Epithelial cell of proximal tubule (primary cell): ENCODE measurements around the gene GRK3. TPM values are rescaled to one million over a fixed set of nuclear protein-coding genes. Genes with fewer than 3 reads are reported as not detected.

ENCODE experiments used
- DNase-seq: peaks from one replicate; pipeline ENCODE4 v3.0.0-alpha.2; 2011; ENCODE audit warnings: low read depth
- H3K4me3 ChIP-seq: 2 replicates; pipeline ENCODE4 v1.5.1; 2011; ENCODE audit warnings: low read depth, mild to moderate bottlenecking, low read length
- total RNA-seq: library from RNA; depleted of rRNA; stranded (reverse); fragments of >200 nt; gene quantifications from 2 replicates; pipeline ENCODE4 v1.2.3, GENCODE V29; 2015
- TF ChIP-seq, protein P1 (sequence below): conservative IDR thresholded peaks from 2 replicates; pipeline ENCODE4 v1.5.1; 2012; ENCODE audit warnings: low read depth, mild to moderate bottlenecking, low read length

GRK3 gene
- total RNA-seq, 1 donor from 2014 or later, result 2.0 TPM

DNA sequence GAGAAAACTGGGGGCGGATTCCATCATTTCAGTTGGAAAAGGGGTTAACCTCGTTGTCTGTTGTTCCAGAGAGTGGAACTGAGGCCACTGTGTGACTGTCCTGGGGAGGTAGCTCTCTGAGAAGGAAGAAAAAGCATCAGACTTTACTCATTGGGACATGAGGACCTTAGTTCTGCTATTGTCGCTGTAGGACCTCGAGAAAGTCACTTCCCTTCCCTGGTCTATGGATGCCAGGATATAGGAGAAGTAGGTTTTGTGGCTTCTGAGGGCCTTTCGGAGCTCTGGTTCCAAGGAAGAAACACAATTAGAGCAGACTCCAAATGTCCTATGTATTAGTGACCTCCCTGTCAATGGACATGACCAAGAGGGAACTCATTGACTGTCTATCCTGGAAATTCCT lies 183.7 kb downstream of the GRK3 start:
- TF ChIP-seq, protein P1, sequence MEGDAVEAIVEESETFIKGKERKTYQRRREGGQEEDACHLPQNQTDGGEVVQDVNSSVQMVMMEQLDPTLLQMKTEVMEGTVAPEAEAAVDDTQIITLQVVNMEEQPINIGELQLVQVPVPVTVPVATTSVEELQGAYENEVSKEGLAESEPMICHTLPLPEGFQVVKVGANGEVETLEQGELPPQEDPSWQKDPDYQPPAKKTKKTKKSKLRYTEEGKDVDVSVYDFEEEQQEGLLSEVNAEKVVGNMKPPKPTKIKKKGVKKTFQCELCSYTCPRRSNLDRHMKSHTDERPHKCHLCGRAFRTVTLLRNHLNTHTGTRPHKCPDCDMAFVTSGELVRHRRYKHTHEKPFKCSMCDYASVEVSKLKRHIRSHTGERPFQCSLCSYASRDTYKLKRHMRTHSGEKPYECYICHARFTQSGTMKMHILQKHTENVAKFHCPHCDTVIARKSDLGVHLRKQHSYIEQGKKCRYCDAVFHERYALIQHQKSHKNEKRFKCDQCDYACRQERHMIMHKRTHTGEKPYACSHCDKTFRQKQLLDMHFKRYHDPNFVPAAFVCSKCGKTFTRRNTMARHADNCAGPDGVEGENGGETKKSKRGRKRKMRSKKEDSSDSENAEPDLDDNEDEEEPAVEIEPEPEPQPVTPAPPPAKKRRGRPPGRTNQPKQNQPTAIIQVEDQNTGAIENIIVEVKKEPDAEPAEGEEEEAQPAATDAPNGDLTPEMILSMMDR, result no peak
- H3K4me3 ChIP-seq, result no peak overlapping the region
- no peak for DNase-seq

DNA sequence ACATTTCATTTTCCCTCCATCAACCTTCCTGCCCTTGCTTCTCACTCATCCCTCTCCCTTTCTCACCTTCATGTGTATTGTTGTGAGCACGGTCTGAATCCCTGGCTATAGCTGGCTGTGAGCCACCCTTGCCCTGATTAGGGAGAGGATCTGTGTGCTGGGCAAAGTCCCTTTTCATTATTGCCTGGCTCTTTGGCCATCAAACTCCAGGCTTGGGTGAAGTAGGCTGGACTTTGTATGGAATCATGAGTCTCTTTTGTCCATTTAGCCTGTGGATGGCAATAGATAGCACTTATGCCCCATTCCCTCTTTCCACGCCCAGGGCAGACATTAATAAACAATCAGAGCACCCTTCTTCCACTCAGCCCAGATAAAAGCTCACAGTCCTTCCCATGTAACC lies 184.2 kb downstream of the GRK3 start:
- no peak for DNase-seq
- TF ChIP-seq, protein P1, result no peak
- no peak overlapping the region for H3K4me3 ChIP-seq

DNA sequence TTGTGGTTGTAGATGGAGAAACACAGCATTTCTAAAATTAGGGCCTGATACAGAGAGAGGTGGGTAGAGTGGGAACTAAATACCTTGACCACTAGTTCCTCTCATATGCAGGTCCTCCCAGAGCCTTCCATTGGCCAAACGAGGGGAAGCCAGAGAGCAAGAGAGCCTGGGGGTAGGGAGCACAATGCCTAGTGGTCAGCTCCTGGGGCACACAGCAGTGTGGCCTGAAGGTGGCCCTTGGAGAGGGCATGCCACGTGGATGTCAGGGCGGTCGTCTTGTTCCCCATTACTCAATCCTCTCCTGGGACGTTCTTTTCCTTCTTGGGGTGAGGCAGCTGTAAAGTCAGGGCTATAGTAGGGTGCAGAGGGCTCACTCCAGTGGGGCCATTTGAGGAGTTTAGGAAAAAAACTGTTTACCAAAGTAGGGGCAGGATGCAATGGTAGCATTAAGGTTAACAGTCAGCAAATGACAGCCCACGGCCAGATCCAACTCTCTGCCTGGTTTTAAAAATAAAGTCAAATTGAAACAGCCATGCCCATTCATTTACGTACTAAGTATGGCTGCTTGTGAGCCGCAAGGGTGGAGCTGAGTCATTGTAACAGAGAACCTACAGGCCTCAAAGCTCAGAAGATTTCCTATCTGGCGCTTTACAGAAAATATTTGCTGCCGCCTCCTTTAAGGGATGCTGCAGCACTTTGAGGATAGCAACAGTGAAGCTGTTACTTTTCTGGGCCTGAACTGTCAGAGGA lies 185.1 kb downstream of the GRK3 start:
- TF ChIP-seq, protein P1, result no peak
- H3K4me3 ChIP-seq, result no peak overlapping the region
- no peak for DNase-seq

DNA sequence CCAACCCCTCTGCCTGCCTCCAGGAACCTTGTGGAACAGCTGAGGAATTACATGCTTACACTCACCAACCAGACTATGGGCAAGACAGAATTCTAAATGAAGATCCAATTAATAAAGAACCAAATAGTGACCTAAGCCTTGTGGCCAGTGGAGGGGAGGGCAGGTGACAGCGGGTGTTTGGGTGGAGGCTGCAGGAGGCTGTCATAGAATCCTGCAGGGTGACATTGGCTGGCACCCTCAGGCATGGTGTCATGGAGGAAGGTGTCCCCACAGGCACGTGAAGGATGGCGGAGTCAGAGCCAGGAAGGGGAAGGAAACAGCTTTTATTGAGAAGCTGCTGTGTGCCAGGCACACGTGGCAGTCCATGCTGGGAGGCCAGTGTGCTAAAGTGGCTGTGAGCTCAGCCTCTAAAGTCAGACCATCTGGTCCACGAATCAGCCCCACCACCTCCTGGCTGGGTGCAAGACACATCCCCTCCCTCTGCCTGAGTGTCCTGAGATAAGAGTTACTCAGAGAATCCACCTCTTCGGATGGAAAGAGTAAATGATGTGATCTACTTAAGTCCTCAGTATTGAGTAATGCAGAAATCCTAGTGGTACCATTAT lies 186.2 kb downstream of the GRK3 start:
- H3K4me3 ChIP-seq, result no peak overlapping the region
- DNase-seq, result no peak
- TF ChIP-seq, protein P1, result no peak

DNA sequence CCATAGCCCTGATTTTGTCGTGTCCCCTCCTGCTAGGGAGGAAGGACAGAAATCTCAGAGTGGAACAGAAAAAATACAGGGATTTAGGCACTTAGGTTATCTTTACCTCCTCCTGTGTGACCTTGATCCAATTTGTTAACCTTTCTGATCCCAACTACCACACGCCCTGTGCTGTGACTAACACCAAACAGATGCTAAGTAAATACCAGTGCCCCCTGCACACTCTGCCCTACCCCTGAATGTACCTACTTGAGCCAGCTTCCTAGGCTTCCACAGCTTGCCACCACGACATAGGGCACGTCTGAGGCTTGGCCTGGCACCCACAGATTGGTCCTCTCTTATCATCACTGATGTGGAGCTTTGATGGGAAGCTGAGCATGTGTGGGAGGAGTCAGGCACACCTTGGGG lies 186.7 kb downstream of the GRK3 start:
- H3K4me3 ChIP-seq, result no peak overlapping the region
- DNase-seq, result no peak
- TF ChIP-seq, protein P1, result no peak

DNA sequence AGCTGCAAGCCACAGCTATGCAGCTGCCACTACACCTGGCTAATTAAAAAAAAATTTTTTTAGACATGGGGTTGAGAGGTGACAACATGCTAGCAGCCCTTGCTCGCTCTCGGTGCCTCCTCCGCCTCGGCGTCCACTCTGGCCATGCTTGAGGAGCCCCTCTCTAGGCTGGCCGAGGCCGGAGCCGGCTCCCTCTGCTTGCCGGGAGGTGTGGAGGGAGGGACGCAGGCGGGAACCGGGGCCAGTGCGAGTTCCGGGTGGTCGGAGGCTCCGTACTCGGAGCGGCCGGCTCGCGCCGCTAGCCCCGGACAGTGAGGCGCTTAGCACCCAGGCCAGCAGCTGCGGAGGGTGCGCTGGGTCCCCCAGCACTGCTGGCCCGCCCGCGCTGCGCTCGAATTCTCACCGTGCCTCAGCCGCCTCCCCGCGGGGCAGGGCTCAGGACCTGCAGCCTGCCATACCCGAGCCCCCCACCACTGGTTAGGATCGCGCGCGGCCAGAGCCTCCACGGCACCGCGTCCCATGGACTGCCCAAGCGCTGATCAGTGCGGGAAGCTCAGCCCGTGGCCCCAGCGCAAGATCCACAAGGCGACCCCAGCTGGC lies 188.2 kb downstream of the GRK3 start:
- TF ChIP-seq, protein P1, result no peak
- H3K4me3 ChIP-seq, result no peak overlapping the region
- DNase-seq, result no peak
